HPDE6-E6E7 (cell line): Measurements from ENCODE around the gene MBOAT2.
"Not testable (repeated sequence)": the region's sequence is repeated elsewhere in the genome, so short reads cannot be mapped to it uniquely, and the experiment has no call there.

Experiments used
- DNase-seq: peaks from one replicate; pipeline ENCODE4 v3.0.0; 2011; ENCODE audit warnings: missing footprints; ENCODE audit errors: extremely low spot score

The MBOAT2 gene

GRCh38 chr2:8993196-8993901 lies 10.1 kb downstream of the MBOAT2 start:
- DNase-seq = no peak

GRCh38 chr2:8992643-8993042 lies 10.8 kb downstream of the MBOAT2 start:
- no peak for DNase-seq

GRCh38 chr2:8989536-8990079 lies 13.9 kb downstream of the MBOAT2 start:
- DNase-seq = no peak

DNA sequence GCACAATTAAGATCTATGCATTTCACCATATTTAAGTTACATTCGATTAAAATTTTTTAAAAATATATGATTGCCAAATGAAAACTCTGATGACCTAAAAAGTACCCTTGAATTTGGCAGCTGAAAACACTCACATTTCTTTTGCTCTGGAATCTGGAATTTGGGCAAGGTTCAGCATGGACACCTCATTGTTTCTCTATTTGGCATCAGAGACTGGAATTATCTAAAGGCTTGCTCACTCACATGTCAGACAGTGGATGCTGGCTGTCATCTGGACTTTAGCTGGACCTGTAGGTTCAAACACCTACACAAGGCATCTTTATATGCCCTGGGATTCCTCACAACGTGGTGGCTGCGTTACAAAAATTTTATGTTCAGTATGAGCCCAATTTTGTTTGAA lies 16.1 kb downstream of the MBOAT2 start:
- no peak for DNase-seq

- DNase-seq = no peak
These were observed 17.0 kb downstream of the MBOAT2 start for GRCh38 chr2:8986327-8986976.

DNA sequence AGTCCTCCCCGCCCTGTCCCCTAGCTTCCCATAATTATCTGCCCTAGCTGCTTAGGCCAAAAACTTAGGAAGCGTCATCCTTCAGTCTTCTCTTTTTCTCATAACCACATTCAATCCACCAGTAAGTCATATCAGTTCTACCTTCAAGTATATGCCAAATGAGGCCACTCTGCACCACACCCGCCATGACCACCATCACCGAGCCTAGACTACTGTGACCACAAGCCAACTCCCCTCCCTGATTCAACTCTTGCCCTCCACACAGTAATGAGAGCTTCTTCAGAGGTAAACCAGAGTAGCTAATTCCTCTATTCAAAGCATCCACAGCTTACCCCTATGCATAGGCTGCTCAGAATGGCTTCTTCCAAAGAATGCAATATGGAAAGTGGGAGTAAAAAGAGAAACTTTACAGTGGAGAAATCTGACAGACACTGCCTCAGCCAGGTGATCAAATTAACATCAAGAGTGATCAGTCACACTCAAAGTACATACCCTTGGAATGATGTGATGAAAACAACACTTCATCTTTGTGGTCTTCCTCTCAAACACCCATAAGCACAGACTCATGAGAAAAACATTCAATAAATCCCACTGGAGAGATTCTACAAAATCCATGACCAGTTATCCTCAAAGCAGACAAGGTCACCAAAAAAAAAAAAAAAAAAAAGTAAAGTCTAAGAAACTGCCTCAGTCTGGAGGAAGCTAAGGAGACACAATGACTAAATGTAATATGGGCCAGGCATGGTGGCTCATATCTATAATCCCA lies 17.7 kb downstream of the MBOAT2 start:
- no peak for DNase-seq

DNA sequence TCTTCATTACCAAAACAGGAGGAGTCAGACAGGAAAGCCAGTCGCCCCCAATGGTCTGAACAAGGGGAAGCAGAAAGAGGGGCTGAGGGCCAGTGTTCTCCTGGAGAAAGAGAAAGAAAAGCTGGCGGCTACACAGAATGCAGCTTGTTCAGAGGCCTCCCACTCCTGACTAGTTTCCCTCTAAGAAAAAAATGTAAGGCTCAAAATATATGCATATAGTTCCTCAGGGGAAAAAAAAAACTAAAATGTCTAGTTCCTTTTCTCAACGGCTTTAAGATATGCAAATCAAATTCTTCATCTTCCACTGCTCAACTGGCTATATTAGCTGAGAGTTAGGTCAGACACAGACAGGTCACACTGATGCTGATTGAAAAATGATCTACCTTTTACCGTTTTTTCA lies 18.6 kb downstream of the MBOAT2 start:
- DNase-seq = no peak

DNA sequence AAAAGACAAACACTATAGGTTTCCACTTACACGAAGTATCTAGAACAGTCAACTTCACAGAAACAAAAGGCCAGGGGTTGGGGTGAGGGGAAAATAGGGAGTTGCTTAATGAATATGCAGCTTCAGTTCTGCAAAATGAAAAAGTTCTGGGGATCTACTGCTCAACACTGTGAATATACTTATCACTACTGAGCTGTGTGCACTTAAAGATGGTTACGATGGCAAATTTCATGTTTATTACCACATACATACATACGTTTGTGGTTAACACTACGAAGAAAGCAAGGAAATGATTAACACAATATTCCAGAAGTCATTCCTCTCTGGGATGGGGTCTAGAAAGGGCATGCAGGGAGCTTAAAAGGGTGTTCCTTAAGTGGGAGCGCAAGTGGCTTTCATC lies 19.3 kb downstream of the MBOAT2 start:
- DNase-seq = no peak

DNA sequence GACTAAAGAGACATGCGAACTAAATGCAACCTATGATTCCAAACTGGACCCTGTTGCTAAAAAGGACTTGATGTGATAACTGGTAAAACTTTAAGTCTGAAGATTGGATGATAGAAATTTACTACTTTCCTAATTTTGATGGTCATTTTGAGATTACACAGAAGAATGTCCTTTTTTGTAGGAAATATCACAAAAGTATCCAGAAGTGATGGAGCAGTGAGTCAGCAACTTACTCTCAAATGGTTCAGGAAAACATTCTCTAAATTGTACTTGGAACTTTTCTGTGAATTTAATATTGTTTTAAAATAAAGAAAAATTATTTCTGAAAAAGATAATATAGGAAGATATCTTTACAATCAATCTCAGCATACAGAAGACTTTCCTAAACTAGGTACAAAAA lies 19.9 kb downstream of the MBOAT2 start:
- no peak for DNase-seq

GRCh38 chr2:8981876-8982275 lies 21.6 kb downstream of the MBOAT2 start:
- no peak for DNase-seq

DNA sequence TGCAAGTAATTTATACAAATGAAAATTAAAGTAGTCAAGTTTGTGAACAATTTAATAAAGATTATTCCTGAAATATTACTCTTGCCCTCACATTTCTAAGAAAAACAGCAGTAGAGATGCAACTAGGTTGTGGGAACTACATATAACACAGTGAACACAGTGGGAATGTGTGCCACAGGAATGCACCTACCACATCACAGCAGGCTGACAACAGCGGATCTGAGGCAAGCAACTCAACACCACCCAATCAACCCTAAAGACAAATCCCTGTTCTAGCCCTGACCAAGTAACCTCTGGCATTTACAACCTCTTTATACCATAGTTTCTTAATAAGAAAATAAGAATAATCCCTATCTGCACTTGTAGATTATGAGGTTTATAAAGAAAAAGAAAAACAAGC lies 23.4 kb downstream of the MBOAT2 start:
- DNase-seq = no peak

DNA sequence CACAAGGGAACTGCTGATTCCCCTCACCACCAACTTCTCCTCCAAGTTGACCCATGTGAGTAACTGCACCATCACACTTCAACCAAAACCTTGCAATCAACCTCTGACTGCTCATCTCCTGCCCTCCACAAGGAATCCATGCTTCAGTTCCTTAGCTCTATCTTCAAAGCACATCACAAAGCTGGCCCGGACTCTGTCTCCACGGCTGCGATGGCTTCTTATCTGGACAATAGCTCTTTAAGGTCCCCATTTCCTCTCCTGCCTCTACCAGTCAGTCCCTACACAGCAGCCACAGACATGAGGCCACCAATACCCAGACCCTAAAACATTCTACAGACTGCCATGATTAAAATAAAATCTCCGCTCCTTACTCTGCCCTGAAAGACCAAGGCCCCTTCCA lies 25.7 kb downstream of the MBOAT2 start:
- DNase-seq = no peak

DNA sequence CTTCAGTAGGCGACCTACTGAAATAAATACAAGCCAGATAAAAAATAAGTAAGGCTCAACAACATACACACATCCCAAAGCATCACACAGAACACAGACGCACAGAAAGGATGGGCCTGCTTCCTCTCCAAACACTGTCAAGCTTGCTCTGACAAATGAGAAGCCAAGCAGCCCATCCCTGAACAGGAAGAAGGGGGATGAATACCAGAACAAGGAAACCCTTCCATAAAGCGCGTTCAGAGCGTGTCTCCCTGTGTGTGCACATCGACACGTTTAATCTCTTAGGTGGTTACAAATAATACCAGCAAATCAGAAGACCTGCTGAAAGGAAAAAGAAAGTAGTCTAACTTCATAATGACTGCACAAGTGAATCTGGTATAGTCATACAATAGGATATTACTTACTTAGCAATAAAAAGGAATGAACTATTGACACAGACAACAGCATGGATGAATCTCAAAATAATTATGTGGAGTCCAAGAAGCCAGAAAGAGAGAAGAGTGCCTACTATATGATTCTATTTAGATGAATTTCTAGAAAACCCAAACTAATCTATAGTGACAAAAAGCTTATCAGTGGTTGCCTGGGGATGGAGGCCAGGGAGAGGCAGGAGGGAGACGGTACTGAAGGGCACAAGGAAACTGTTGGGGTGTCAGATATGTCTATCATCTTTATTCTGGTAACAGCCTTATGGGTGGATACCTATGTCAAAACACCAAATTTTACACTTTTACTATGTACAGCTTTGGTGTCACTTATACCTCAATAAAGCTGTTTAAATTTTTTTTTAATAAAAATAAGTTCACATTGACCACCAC lies 26.8 kb downstream of the MBOAT2 start:
- DNase-seq = no peak

DNA sequence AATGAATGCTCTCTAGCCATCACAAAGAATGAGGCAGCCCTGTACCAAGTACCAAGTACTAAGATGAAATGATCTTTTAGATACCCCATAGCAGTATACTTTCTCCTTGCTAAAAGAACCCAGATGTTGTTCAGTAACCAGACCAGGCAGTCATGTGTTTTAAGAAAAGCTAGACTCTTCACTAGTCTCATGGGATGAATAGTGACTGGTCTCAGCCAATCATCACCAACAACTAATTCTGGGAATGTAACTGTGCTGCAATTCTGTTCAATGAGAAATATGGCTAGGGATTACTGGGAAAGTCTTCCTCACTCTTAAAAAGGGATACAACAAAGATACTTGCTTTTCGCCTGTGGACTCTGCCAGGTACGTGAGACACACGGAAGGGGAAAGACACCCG lies 29.5 kb downstream of the MBOAT2 start:
- DNase-seq = no peak

DNA sequence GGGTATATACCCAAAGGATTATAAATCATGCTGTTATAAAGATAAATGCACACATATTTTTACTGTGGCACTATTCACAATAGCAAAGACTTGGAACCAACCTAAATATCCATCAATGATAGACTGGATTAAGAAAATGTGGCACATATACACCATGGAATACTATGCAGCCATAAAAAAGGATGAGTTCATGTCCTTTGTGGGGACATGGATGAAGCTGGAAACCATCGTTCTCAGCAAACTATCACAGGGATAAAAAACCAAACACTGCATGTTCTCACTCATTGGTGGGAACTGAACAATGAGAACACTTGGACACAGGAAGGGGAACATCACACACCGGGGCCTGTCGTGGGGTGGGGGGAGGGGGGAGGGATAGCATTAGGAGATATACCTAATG lies 30.5 kb downstream of the MBOAT2 start:
- not testable (repeated sequence) for DNase-seq

DNA sequence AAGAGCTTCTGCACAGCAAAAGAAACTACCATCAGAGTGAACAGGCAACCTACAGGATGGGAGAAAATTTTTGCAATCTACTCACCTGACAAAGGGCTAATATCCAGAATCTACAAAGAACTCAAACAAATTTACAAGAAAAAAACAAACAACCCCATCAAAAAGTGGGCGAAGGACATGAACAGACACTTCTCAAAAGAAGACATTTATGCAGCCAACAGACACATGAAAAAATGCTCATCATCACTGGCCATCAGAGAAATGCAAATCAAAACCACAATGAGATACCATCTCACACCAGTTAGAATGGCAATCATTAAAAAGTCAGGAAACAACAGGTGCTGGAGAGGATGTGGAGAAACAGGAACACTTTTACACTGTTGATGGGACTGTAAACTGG lies 30.9 kb downstream of the MBOAT2 start:
- DNase-seq = not testable (repeated sequence)

- DNase-seq = not testable (repeated sequence)
These were observed 34.1 kb downstream of the MBOAT2 start for GRCh38 chr2:8969348-8969747.

DNA sequence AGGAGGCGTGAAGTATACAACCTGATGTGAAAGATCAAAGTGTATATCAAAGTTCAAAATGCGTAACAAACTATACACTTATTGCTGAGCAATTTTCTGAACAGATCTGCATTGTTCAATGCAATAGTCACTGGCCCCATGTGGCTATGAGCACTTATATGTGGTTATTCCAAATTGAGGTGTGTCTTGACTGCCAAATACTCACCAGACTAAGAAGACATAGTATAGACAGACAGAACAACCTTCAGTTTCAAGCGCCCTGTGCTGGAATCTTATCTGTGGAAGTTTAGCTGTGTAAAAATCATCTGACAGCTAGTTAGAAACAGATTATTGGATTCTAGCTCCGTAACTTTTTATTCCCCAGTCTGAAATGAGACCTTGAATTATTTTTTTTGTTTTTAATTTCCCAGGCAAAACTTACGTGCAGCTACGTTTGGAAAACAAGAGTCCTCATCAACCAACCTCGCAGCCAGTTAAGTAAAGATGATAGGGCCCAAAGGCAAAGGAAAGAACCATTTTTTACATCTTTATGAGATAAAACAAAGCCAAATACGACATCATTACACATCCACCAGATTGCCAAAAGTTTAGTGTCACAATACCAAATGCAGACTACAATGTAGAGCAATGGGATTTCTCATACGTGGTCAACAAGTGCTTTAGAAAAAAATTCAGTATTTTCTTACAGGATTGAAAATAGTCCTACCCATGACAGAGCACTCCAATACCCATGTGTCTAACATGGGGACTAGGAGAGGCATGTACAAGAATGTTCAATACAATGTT lies 37.2 kb downstream of the MBOAT2 start:
- DNase-seq = no peak

DNA sequence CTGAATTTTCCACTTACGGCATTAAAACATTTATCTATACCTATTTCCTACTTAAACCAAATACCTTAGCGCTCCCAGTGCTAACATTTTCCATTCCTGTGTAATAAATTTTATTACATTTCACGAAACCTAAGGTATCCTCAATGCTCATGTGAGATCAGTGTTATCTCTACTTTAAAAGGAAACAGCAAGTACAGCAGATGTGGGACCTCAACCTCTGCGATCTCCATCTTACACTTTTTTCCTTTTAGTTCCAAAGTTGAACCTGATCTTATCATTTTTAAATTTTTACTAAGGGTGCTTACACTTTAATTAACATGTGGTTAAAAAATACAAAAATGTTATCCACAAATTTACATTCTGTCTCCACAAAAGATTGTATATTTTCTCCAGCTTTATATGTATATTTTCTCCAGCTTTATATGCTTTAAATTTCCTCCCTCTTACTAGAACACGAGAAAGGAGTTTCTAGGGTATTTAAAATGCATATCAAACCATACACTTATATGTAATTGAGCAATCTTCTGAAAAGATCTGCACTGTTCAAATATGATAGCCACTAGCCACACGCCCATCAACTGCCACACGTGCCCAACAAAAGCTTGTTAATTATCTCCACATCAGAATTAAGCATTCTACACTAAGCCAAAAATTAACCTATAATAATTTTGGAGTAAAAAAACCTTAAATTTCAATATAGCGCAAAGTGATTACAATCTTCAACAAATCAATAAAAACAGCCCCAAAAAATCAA lies 38.1 kb downstream of the MBOAT2 start:
- DNase-seq = no peak

DNA sequence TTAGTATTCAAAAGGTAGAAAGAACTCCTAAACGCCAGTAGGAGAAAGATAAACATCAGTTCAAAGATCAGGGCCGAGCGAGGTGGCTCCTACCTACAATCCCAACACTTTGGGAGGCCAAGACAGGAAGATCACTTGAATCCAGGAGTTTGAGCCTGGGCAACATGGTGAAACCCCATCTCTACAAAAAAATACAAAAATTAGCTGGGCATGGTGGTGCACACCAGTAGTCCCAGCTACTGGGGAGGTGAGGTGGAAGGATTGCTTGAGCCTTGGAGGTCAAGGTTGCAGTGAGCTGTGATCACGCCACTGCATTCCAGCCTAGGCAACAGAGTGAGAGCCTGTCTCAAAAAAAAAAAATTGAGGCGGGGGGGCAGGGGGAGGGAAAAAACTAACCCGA lies 40.6 kb downstream of the MBOAT2 start:
- no peak for DNase-seq
